Transverse colon (tissue), 4 donors: ENCODE measurements around the gene PYGM. TPM values are rescaled to one million over a fixed set of nuclear protein-coding genes. Genes with fewer than 3 reads are reported as not detected.
A peak's percentile ranks its signal among the peaks of the same experiment; 100 is the strongest.

Experiments used
- DNase-seq: peaks from one replicate; pipeline ENCODE4 v3.0.0-alpha.2; 2019
- H3K27ac ChIP-seq, 4 donors: fragments of 200-600 bp; sonication (generic); 2 replicates each; pipeline ENCODE4 v1.5.1; 2016 to 2018; ENCODE audit warnings: inconsistent platforms in 4 of 4
- H3K27me3 ChIP-seq: fragments of 200-600 bp; sonication (generic); 2 replicates; pipeline ENCODE4 v1.5.1; 2017; ENCODE audit warnings: inconsistent platforms
- H3K36me3 ChIP-seq, 4 donors: fragments of 200-600 bp; sonication (generic); 2 replicates each; pipeline ENCODE4 v1.5.1; 2017 to 2019; ENCODE audit warnings: inconsistent platforms in 4 of 4
- H3K4me1 ChIP-seq, 4 donors: fragments of 200-600 bp; sonication (generic); 2 replicates each; pipeline ENCODE4 v1.5.1; 2017 to 2020; ENCODE audit warnings: inconsistent platforms in 4 of 4
- H3K4me3 ChIP-seq, 4 donors: fragments of 200-600 bp; sonication (generic); 1 replicate in 1 of 4; 2 replicates in 3 of 4; pipeline versions ENCODE4 v1.5.1 to v1.6.1; 2017 to 2019; ENCODE audit warnings: inconsistent platforms in 4 of 4
- H3K9me3 ChIP-seq, 2 donors: fragments of 200-600 bp; sonication (generic); 2 replicates each; pipeline ENCODE4 v1.5.1; 2017 to 2019; ENCODE audit warnings: inconsistent platforms in 2 of 2
- CTCF ChIP-seq, 5 experiments: fragments of 200-600 bp in 3 of 5; fragments of 450-650 bp in 2 of 5; sonication (generic) in 3 of 5; IDR thresholded peaks; 1 replicate in 2 of 5; 2 replicates in 3 of 5; pipeline ENCODE4 v1.5.1; 2016 to 2017; ENCODE audit warnings: antibody characterized with exemption in 5 of 5, inconsistent platforms in 3 of 5, mild to moderate bottlenecking in 2 of 5, moderate library complexity in 1 of 5
- EP300 ChIP-seq: sonication (generic); formaldehyde crosslinking; IDR thresholded peaks from one replicate; pipeline ENCODE4 v1.6.1; 2017; ENCODE audit warnings: antibody characterized with exemption, low read depth
- POLR2A ChIP-seq: fragments of 450-650 bp; IDR thresholded peaks from one replicate; pipeline ENCODE4 v1.6.1; 2016; ENCODE audit warnings: antibody characterized with exemption, mild to moderate bottlenecking, moderate library complexity
- POLR2AphosphoS5 ChIP-seq, 3 donors: sonication (generic); formaldehyde crosslinking; IDR thresholded peaks; one replicate each; pipeline ENCODE4 v1.6.1; 2016; ENCODE audit warnings: antibody characterized with exemption in 3 of 3
- WGBS, 2 donors: methylation state at CpG; one replicate each; pipeline ENCODE4 v1.1.5; 2018; ENCODE audit warnings: low coverage in 1 of 2; 5-methylcytosine and 5-hydroxymethylcytosine counted together
- in situ Hi-C, 4 donors: fragments of 200-750 bp; cut with MboI; loops; one replicate each; pipeline versions ENCODE4 v1.15.0 to v1.15.1; 2017; ENCODE audit warnings: low sequenced_read_pairs in 3 of 4, low pct_ligation_motif_present in 1 of 4, low pct_unique_long_range_greater_than_20kb in 1 of 4
- intact Hi-C: fragments of 100-400 bp; cut with DNase I; formaldehyde crosslinking; loops from one replicate; pipeline ENCODE4 v1.15.1; 2023; ENCODE audit warnings: low total_unique reads
- total RNA-seq, 4 donors: library from RNA; depleted of rRNA; stranded (reverse); fragments of >200 nt; gene quantifications; one replicate each; pipeline ENCODE4 v1.1.0, GENCODE V29; 2016

PYGM gene
- total RNA-seq, 4 donors from 2014 or later = 1.2 to 7.9 (median 2.2) TPM

DNA sequence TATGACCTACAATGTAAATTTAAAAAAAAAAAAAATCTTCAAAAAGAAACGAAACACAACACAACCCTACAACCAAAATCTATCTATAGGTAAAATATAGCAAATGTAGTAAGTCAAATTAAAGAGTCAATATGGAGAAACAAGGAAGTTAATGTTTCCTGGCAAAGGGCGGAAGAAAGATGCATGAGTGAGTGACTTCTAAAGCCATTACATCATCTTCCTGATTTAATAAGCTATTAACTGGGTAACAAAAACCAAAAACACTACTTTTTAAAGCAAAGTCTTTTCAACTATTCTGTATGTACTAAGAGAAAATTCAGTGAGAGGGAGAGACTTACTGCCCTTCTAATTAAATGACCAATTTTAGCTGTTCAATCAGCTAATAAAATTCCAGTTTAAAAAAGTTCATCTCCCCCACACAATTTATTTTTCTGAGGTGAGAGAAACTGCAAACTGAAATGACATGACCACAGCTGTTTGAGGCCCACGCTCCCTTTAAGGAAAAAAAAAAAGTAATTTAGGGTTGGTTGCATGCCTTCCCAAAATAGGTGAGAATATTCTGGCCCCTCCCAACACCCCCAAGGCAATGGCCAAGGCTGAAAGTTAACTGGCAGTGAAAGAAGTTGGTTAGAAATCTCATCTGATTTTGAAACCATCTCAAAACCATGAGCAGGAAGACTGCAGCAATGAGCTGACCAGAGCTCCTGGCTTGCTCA is 12.7 kb upstream of the PYGM start:
- in situ Hi-C loops = no loop called here
- 56 to 58% methylated on average over 3 of the region's 3 CpGs for WGBS, 2 donors
- DNase-seq = no peak
- H3K9me3 ChIP-seq = no peaks in the 10 kb centered on the region
- H3K27ac ChIP-seq = peak overlapping the region in 3 of 4 donors; percentile 18 to 28 (median 25)
- no peak overlapping the region for H3K4me3 ChIP-seq
- peaks cover 0 to 91% (median 50%) of the 10 kb centered on the region in 4 donors for H3K36me3 ChIP-seq
- intact Hi-C loops = no loop called here
- H3K4me1 ChIP-seq = peaks cover 15 to 62% (median 24%) of the 10 kb centered on the region in 4 donors
- TF ChIP-seq POLR2AphosphoS5 (IDR thresholded peaks at IDR 0.05) (no peak), CTCF (IDR thresholded peaks at IDR 0.05) (no peak), POLR2A (no peak), EP300 (no peak)
- H3K27me3 ChIP-seq = no peaks in the 10 kb centered on the region

GRCh38 chr11:64771861-64772260 is 12.1 kb upstream of the PYGM start:
- H3K4me1 ChIP-seq = peaks cover 14 to 57% (median 19%) of the 10 kb centered on the region in 4 donors
- H3K27ac ChIP-seq = peak overlapping the region in 2 of 4 donors; percentile 18 to 28
- no peak for DNase-seq
- intact Hi-C loops = no loop called here
- in situ Hi-C loops = no loop called here
- WGBS, 2 donors = 73% methylated on average over 2 of the region's 2 CpGs; no CpG with 5 or more reads in 1 of the 2 donors
- TF ChIP-seq EP300 (no peak), POLR2A (no peak), CTCF (IDR thresholded peaks at IDR 0.05) (no peak), POLR2AphosphoS5 (IDR thresholded peaks at IDR 0.05) (no peak)
- no peaks in the 10 kb centered on the region for H3K27me3 ChIP-seq
- H3K9me3 ChIP-seq = no peaks in the 10 kb centered on the region
- no peak overlapping the region for H3K4me3 ChIP-seq
- H3K36me3 ChIP-seq = peaks cover 0 to 97% (median 56%) of the 10 kb centered on the region in 4 donors

GRCh38 chr11:64770120-64770519 is 10.3 kb upstream of the PYGM start:
- in situ Hi-C loops = no loop called here
- Histone ChIP-seq H3K36me3 (peaks cover 0 to 100% (median 59%) of the 10 kb centered on the region in 4 donors), H3K4me3 (no peak overlapping the region), H3K27ac (no peak overlapping the region), H3K4me1 (peaks cover 5 to 45% (median 9%) of the 10 kb centered on the region in 4 donors), H3K9me3 (no peaks in the 10 kb centered on the region), H3K27me3 (no peaks in the 10 kb centered on the region)
- DNase-seq = no peak
- 93% methylated on average over 12 of the region's 12 CpGs; no CpG with 5 or more reads in 1 of the 2 donors for WGBS, 2 donors
- TF ChIP-seq POLR2A = no peak
- TF ChIP-seq POLR2AphosphoS5 (IDR thresholded peaks at IDR 0.05) = no peak
- TF ChIP-seq CTCF (IDR thresholded peaks at IDR 0.05) = no peak
- TF ChIP-seq EP300 = no peak
- intact Hi-C loops = no loop called here

GRCh38 chr11:64769283-64769682 is 9.5 kb upstream of the PYGM start:
- H3K36me3 ChIP-seq = peaks cover 0 to 100% (median 59%) of the 10 kb centered on the region in 4 donors

More at GRCh38 chr11:64769283-64769682, 9.5 kb upstream of the PYGM start:
- H3K4me1 ChIP-seq = peaks cover 5 to 45% (median 13%) of the 10 kb centered on the region in 4 donors
- H3K27me3 ChIP-seq = no peaks in the 10 kb centered on the region
- 90 to 91% methylated on average over 2 to 6 of the region's 6 CpGs for WGBS, 2 donors
- no peak for TF ChIP-seq EP300
- no peak for TF ChIP-seq CTCF (IDR thresholded peaks at IDR 0.05)
- TF ChIP-seq POLR2AphosphoS5 (IDR thresholded peaks at IDR 0.05) = no peak
- no peak for TF ChIP-seq POLR2A
- H3K9me3 ChIP-seq = no peaks in the 10 kb centered on the region
- H3K27ac ChIP-seq = no peak overlapping the region
- DNase-seq = no peak
- no peak overlapping the region for H3K4me3 ChIP-seq
- intact Hi-C loops (no loop called here), in situ Hi-C loops (no loop called here)
